GM19043 (cell line): ENCODE results near the gene RUNX1.

Experiments
- ATAC-seq: cut with Tn5 transposase; IDR thresholded peaks from one replicate; pipeline ENCODE4 v1.9.1; 2021; ENCODE audit warnings: low read depth; ENCODE audit not compliant: unreplicated experiment

The RUNX1 gene

DNA sequence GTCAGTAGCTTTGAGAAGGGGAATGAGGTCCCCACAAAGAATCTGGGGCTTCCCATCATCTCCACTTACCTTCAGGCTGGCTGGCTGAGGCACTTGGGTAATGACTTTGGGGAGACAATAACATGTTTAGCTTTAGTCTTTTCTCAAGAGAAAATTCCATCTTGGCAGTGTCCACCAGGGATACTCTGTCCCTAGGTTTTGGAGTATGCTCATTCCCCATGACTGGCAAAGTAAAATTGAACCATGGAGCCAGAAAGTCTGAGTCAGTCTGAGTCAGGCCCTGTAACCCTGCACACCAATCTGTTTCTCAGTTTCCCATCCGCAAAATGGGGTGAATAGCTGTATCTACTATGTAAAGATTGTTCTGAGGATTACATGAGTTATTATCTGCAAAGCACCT is 28.2 kb downstream of the RUNX1 start:
- no peak for ATAC-seq

DNA sequence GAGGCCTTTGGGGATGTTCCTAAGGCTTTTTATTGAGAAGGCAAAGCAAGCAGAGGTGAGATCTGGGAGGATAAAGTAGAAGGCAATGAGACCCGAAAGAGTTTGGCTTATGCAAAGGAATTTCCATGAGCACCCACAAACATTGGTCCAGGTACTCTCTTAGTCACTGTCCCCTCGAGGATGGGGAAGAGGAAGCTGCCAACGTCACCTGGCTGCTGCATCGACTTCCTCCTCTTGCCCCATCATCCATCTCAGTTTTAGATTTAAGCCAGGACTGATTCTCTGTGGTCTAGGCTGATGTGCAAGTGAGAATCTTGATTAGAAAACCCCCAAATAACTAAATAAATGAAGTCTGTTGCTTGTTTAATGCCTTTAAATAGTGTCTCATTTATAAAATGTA is 28.7 kb downstream of the RUNX1 start:
- ATAC-seq: no peak

DNA sequence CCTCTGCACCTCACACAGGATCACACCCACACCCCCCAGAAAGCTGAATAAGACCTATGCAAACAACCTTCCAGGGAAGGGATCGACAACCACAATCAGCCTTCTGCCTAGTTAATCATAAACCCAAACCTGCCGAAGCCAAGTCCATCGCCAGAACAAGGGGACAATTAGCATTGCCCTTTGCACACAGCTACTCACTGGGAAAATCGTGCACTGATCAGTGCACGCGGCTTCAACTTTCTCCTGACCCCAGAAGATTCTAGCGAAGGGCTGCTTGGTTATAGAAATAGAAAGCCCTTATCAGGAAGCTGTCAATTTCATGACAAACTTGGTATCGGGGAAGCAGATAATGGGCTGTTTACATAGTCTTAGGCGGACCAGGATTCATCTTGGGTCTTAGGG is 29.5 kb downstream of the RUNX1 start:
- ATAC-seq: no peak

DNA sequence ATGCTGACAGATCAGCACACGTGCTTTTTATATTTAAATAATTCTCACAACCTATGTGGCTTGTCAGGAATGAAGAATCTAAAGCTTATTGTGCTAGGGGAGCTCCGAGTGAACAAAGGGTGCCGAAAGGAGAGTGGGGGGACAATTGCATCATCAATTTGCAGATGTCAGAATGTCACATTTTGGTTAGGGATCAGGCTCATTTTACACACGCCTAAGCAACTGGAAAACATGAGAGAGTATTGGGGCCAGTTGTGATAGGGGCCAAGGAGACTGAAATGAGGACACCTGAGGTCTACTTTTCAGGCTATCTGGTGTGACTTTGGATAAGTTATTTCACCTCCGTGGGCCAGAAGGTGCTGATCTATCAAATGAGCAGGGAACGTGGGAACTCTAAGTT is 31.8 kb downstream of the RUNX1 start:
- ATAC-seq: no peak

DNA sequence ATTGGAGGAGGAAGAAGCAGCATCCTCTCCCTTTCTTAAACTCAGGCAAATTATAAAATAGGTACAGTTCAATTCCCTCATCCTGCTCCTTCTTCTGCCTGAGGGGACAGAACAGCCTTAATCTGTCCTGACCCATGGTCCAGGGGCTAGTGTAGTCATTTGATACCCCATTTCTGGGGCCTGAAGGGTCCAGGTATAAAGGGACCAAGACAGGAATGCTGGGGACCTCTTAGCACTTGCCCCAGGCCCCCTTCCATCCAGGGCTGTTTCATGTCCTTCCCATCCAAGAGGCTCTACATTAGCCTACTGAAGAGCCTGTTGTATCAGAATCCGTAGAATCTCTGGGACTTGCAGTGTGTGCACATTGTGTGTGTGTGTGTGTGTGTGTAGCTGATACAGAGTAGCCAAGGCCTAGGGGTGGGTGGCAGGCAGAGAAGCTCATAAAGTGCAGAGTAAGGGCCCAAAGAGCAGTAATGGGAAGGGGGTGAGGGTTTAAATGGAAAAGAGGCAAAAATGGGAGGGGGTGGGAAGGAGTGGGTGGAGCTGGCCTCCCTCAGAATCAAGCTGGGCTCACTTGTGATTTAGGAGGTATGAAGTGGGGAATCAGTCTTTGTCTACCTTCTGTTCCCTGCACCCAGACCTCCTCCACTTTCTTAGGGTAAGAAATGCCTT is 32.4 kb downstream of the RUNX1 start:
- ATAC-seq: no peak

DNA sequence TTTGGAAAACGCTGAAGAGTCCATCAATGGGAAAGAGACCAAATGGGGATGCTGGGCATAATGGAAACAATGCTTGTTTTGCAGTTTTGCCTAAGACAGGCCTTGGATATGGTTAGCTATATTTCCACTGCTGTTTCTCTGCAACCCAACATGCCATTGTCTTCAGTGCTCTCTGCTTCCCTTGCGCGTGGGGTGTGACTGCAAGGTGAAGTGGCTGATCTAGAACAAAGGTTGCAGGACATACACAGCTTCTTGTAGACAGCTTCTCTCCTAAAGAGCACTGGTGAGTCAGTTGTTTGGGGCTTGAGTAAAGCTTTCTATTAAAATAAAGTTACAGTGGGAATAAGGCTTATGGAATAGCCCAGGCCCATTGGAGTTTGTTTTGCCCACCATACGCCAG is 33.0 kb downstream of the RUNX1 start:
- ATAC-seq: no peak

DNA sequence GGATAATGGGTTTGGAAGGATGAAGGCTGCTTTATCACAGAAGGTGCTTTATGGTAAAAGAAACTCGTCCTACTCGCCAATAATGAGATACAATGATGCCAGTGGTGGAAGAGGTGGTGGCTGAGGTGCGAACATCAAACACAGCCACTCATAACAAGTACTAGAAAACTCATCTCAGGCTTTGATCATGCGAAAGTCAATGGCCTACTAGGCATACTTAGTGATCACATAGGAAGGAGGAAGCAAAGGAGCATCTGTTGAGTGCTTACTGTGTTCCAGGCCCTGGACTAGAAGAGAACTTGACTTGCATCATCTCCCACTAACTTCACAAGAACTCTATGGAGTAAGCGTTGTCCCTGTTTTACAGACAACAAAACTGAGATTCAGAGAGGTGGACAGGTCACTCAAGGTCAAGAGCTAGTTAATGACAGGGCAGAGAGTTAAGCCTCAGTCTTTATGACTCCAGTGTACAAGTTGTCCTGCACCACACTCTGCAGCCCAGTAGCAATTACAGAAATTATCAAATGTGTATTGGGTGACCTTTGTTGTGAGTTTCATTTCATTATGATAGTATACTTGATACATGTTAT is 33.6 kb downstream of the RUNX1 start:
- no peak for ATAC-seq

DNA sequence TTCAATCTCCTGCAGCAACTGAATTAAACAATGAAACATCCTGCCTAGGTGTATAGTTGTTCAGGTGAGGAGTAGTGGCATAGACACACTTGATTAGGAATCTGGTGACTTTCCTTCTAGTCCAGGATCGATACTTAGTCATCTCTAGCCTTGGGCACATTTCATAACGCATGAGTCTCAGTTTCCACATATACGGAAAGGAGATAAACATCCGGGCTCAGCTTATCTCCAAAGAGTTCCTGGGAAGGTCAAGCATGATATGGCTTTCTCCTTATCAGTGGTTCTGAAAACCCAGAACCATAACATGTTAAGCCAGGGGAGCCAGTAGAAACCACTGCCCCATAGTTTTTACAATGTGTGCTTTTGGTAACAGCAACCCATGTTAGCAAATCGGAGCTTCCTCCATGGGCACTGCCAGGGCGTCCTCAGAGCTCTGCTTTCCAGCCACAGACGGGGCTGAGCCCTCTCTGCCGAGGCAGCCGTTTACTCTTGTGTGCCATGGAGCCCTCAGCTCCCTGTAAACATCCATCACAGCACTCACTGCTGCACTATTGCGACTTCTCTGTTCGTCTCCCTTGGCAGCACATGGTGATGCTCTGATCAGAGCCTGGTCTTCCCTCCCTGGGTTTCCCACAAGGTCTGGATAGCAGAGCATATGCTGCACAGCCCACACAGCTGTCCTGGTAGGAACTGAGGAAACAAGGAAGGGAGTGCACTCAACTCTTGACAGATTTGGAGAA is 34.6 kb downstream of the RUNX1 start:
- no peak for ATAC-seq

DNA sequence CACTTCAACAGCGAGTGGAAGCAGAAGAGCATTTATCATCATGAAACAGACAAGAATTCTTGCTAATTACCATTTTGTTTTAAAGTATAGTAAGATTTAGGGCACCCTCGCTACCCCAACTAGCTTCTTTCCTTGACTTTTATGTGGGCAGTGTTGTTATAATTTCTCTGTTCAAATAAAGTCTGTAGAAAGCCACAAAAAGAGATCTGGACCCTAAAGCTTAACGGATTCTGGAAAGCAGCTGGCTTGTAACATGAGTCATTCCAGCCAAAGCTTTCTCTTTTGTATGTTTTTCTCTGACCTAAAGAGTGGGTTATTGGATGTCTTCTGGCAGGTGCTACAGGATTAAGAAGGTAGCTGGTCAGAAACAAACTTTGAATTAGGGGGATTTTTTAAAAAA is 37.4 kb downstream of the RUNX1 start:
- ATAC-seq: no peak

DNA sequence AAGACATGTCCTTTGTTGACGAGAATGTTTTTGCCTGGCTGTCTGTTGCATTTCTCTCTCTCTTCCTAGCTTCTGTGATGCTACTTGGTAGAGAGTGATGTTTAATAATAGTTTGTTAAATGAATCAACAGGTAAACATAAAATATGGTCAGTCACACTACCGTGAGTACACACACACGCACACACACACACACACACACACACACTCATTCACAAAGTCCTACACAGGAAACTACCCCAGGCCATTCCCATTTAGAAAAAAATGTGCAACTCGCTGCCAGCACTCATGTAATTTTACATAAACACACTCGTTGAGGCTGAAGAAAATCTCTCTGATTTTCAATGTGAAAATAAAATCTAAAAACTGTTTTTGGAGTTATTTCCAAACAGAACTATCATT is 38.7 kb downstream of the RUNX1 start:
- ATAC-seq: no peak

DNA sequence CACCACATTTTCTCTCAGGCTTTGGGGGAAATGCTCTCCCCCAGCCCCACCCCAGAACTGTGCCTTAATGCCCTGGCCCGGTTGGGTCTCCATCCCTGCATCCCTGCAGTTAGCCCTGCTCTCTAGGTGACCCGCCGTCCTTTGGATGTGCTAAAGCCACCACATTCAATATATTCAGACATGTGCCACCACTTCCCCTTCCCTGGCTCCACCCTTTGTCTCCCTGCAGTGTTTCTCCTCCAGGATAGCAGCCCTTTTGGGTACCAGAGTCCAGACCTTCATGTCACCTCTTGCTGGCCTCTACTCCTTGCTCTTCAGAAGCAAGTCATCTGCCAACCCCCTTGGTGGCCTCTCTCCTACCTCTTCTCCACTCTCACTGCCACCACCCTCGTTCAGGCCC is 41.8 kb downstream of the RUNX1 start:
- ATAC-seq: no peak

DNA sequence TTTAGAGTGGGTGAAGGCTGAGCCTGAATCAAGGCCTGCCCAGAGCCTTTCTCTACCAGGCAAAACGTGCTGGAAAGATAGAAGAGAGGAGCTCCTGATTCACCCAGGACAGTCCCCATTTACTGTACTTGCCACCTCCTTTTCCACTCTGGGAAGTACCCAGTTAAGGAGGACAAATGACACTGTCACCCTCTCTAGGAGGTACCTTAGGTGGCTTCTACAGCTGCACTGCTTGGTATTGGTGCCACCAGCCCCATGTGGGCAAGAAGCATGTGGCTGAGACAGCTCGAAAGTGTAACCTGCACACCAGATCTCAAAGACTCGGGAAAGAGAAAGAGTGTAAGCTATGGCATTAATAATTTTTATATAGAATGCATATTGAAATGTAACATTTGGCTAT is 42.3 kb downstream of the RUNX1 start:
- ATAC-seq: no peak

DNA sequence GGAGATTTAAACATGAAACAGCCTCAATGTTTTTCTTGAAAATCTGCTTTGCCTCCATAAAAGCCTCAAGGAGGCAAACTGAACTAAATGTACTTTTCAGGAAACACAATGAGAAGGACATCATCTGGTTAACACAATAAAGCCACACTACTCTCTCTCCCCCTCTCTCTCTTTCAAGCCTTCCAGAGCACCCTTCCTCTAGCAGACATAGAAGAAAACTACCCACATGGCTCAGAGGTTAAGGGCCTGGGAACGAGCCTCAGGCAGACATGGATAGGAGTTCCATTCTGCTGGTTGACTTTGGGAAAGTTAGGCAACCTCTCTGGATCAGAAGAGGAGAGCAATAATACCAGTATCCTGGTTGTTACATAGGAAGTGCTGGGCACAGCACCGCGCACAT is 42.9 kb downstream of the RUNX1 start:
- no peak for ATAC-seq

DNA sequence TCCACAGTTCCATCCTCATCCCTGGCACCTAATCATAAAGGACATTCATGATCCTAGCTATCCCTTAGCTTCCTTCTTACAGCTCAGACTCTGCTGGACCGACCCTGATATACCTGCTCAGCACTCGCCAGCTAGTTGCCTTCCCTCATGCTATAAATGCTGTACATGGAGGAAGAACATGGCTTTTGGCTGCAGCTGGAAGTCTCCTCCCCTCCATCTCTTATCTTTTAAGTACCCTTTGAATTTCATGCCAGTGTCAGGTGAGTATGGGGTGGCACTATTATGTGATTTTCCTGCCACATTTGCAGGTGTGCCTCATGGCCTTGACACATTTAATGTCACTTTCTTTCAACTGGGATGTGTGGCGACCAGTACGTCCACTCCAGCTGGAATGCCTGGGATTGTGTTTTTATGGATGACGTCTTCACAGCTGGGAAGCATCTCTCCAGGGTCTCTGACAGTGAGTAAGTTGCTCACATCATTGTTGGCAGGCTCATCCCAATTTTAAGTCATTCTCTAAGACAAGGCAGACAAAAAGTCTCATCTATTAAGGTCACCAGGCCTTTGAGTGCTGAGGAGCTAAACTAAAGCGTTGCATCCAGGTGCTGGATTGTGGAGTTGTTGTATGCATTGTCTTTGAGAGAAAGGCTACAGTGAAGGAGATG is 43.4 kb downstream of the RUNX1 start:
- no peak for ATAC-seq

DNA sequence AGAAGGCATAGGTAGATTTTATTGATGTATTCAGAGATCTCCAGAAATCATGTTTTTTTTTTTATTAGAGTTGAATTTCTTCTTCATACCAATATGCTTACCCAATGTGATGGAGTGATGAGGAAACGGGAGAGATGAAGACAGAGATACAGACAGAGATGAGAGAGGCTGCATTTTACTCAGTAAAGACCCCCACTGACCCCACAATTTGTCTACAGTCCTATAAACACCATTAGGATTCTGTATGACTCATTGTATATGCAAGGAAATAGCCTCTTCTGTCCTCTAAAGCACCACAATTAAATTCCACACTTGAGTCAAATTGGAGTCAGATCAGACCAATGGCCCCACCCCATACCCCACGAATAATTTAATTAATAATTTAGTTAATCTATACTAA is 44.0 kb downstream of the RUNX1 start:
- ATAC-seq: no peak

DNA sequence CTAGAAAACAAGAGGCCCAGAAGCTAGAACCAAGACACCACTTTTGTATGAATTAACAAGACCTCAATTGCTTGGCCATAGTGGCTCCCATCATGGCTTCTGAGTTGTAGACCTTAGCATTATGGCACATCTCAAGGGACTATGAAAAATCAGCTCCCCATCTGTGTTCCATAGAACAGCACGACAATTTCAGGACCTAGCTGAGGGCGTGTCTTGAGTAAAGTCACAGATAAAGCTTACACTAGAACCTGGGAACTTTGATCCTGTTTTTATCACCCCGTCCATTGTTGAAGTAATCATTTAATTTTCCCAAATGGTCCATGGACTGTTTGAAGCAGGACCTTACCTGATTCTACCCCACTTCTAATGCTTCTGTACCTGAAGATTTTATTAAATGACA is 44.8 kb downstream of the RUNX1 start:
- ATAC-seq: no peak

DNA sequence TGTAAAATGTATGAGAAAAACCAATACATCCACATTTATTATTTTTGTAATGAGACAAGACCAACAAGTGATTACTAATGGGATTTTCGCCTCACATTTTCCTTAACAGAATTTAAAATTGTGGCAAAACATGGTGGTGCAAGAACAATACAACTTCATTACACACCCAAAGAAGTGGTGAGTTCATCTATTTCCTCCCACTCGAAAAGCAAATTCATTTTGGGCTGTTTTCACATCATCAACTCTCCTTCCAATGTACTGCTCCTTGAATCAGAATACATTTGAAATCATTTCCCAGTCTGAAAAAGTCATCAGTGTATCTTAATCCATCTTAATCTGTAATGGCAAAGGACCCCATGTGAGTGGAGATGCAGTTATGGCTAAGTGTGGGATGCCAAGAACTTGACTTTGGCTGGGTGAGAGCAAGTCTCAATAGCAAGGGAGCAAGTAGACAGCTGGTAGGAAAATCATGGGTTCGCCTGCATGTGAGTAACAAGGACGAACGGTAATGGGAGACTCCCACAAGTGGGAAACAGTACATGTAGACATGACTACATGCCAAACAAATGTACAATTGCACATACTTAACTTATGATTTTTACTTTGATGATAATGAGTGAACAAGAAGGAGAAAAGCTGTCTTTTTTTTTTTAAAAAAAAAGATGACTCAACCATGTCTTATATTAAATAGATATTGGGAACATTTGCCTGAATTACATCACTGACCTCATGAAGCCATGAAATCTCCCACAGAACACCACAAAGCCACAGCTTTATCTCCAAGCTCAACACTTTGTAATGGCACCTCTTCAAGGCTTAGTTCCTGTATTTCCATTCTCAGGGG is 46.0 kb downstream of the RUNX1 start:
- no peak for ATAC-seq

DNA sequence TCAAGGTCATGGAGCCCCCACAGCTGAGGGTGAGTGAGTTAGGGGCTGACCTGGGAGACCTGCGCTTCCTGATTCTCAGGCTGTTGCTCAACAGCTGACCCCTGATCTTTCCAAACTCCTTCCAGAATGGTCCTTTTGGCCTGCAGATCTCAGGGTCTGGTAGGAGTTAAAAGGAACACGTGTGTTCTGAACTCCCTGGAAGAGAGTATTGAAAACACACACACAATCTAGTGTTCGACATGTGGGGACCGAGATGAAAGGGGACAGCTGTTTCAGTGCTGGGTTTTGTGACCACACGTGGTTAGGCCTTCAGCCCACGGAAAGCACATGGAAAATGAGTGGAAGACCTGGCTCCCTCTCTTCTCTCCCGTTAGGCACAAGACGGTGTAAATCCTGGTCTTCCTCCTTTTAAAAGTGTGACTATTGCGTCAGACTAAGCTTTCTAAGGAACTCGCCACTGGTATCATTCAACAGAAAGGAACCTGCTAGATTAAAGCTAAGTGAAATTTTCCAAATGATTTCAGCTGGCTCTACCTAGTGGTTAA is 49.6 kb downstream of the RUNX1 start:
- ATAC-seq: no peak

DNA sequence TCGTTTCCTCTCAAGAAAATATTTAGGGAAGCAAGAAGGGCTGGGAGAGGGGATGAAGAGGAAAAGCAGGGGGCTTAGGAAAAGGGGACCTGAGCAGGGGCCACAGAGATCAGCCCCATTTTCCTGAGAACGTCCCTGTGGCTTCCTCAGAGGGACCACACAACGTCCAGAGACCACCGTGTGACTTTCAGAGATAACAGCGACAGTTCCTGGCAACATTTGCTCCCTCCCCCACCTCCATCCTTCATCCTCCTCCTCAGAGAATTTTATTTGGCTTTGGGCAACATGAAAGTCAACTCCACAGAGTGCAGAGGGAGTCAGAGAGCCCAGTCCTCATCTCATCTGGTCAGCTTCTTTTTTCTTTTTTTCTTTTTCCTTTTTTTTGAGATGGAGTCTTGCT is 50.9 kb downstream of the RUNX1 start:
- no peak for ATAC-seq

DNA sequence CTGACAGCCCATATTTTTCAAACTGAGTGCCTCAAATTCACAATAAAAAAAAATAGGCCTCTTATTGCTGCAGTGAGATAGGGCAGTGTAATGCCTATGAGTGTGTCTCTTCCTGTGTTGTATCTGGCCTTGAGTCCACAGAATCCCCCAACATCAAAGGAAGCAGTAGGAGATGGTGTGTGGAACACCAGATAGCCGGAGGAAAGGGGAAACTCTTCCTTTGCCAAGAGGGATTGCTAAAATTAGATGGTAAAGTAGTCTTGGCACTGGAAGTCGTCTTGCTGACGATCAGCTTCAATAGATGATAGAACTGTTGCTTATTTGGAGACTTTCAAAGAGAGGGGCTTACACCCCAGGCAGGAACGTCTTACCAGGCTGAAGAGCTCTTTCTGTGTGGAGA is 51.8 kb downstream of the RUNX1 start:
- no peak for ATAC-seq
